ENCODE measurements around the gene SOD2. TPM values are rescaled to one million over a fixed set of nuclear protein-coding genes. Genes with fewer than 3 reads are reported as not detected.
A peak's percentile ranks its signal among the peaks of the same experiment; 100 is the strongest.
"Not testable (repeated sequence)": the region's sequence is repeated elsewhere in the genome, so short reads cannot be mapped to it uniquely, and the experiment has no call there.

The SOD2 gene
- total RNA-seq, 2 experiments from 2014 or later: 62.9 to 64.0 TPM

DNA sequence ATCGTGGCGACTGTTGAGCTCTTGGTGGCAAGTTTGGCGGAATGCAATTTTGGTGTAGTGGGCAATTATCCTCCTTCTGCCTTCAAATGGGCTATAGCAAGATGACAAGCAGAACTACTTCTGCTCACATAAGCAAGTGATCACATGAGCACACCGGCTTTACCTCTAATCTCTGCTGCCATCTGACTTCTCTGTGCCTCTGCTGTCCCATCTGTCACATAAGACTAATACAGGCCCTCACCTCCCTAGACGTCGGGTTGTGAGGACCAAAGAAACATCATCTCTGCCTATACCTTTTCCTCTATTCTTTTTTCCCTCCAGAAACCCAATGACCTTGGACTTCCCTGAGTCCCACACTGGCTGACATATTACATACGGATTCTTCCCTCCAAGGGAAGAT lies 20.9 kb upstream of the SOD2 start:
- no peak for DNase-seq
- Mint-ChIP-seq H3K36me3 (ENCODE audit: low read depth) (peaks cover 4% of the 10 kb centered on the region), H3K9me3 (no peaks in the 10 kb centered on the region), H3K27me3 (no peaks in the 10 kb centered on the region), H3K4me3 (no peak overlapping the region), H3K27ac (no peak overlapping the region), H3K4me1 (peaks cover 8% of the 10 kb centered on the region)
- ChIA-PET POLR2A (no interaction called here), CTCF (no interaction called here)

GRCh38 chr6:159712389-159712788 lies 19.3 kb upstream of the SOD2 start:
- H3K9me3 Mint-ChIP-seq; H3K27ac Mint-ChIP-seq; H3K36me3 Mint-ChIP-seq (ENCODE audit: low read depth); DNase-seq; H3K4me1 Mint-ChIP-seq; H3K27me3 Mint-ChIP-seq; POLR2A ChIA-PET; H3K4me3 Mint-ChIP-seq: not testable (repeated sequence)
- CTCF ChIA-PET: interaction anchor here (0.6 kb wide), 1 partner anchor 17 kb away, joined by 3 read pairs; no protein-coding TSS in a partner anchor

- ChIA-PET POLR2A (interaction anchor here (0.7 kb wide), 1 partner anchor 21 kb away, joined by 3 read pairs; no protein-coding TSS in a partner anchor), CTCF (interaction anchor here (1.2 kb wide), 1 partner anchor 10 kb away, joined by 3 read pairs; no protein-coding TSS in a partner anchor)
- H3K36me3 Mint-ChIP-seq (ENCODE audit: low read depth); H3K4me1 Mint-ChIP-seq; DNase-seq; H3K27me3 Mint-ChIP-seq; H3K9me3 Mint-ChIP-seq; H3K27ac Mint-ChIP-seq; H3K4me3 Mint-ChIP-seq: not testable (repeated sequence)
Measured at GRCh38 chr6:159710603-159711002, 17.6 kb upstream of the SOD2 start.

- ChIA-PET CTCF (interaction anchor here (0.7 to 2.2 kb wide), 5 partner anchors 10 to 558 kb away, joined by 3 to 12 read pairs (median 4); no protein-coding TSS in a partner anchor), POLR2A (no interaction called here)
- Mint-ChIP-seq H3K36me3 (ENCODE audit: low read depth) (peaks cover 15% of the 10 kb centered on the region), H3K27ac (no peak overlapping the region), H3K4me1 (peaks cover 9% of the 10 kb centered on the region), H3K9me3 (peaks cover 1% of the 10 kb centered on the region), H3K4me3 (no peak overlapping the region), H3K27me3 (no peaks in the 10 kb centered on the region)
- DNase-seq: no peak
Measured at GRCh38 chr6:159701413-159701999, 8.5 kb upstream of the SOD2 start.

DNA sequence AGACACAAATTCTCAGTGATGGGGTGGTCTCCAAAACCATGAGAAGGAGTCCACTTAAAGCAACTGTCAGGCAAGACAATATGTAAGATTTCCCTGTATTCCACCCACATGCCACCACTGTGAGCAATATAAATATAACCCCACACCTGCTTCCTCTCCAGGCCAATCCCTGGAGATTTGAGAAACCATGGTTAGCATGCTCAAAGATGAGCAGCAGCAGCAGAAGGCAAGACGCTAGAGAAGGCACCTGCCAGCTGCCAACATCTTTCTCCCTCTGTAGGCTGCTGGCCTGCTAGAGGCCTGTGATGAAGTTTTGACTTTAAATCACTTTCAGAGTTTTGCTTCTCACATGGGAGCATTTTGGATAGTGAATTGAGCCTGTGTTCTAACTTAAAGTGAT lies 7.9 kb upstream of the SOD2 start:
- no peak overlapping the region for H3K4me3 Mint-ChIP-seq
- peaks cover 11% of the 10 kb centered on the region for H3K4me1 Mint-ChIP-seq
- no peaks in the 10 kb centered on the region for H3K9me3 Mint-ChIP-seq
- H3K27me3 Mint-ChIP-seq: no peaks in the 10 kb centered on the region
- POLR2A ChIA-PET: no interaction called here
- no peak for DNase-seq
- no peak overlapping the region for H3K27ac Mint-ChIP-seq
- CTCF ChIA-PET: interaction anchor here (0.7 to 2.2 kb wide), 5 partner anchors 9 to 558 kb away, joined by 3 to 12 read pairs (median 4); no protein-coding TSS in a partner anchor
- H3K36me3 Mint-ChIP-seq (ENCODE audit: low read depth): peaks cover 15% of the 10 kb centered on the region

- H3K27me3 Mint-ChIP-seq: no peaks in the 10 kb centered on the region
- H3K4me1 Mint-ChIP-seq: peaks cover 42% of the 10 kb centered on the region
- H3K36me3 Mint-ChIP-seq (ENCODE audit: low read depth): peaks cover 14% of the 10 kb centered on the region
- H3K4me3 Mint-ChIP-seq: no peak overlapping the region
- peak overlapping the region; percentile 95 for H3K27ac Mint-ChIP-seq
- no peaks in the 10 kb centered on the region for H3K9me3 Mint-ChIP-seq
- DNase-seq: no peak
- ChIA-PET CTCF (interaction anchor here (0.6 to 1.8 kb wide), 4 partner anchors 14 to 358 kb away, joined by 3 to 5 read pairs (median 4); no protein-coding TSS in a partner anchor), POLR2A (no interaction called here)
Measured at GRCh38 chr6:159695984-159696383, 2.9 kb upstream of the SOD2 start.

GRCh38 chr6:159693894-159694545 lies 979 bp upstream of the SOD2 start:
- Mint-ChIP-seq H3K4me3 (peak overlapping the region; percentile 87), H3K36me3 (ENCODE audit: low read depth) (peaks cover 16% of the 10 kb centered on the region), H3K9me3 (no peaks in the 10 kb centered on the region), H3K27me3 (no peaks in the 10 kb centered on the region), H3K27ac (peak overlapping the region; percentile 95), H3K4me1 (peaks cover 50% of the 10 kb centered on the region)
- POLR2A ChIA-PET: interaction anchor here (1.3 kb wide), 1 partner anchor 96 kb away, joined by 3 read pairs; the partner anchor contains the start of gene TCP1
- CTCF ChIA-PET: interaction anchor here (1.0 to 3.9 kb wide), 3 partner anchors 10 to 95 kb away, joined by 3 to 27 read pairs (median 4); no protein-coding TSS in a partner anchor
- DNase-seq: peak; percentile 63

- Mint-ChIP-seq H3K27ac (peak overlapping the region; percentile 96), H3K27me3 (no peaks in the 10 kb centered on the region), H3K4me3 (peak overlapping the region; percentile 91), H3K36me3 (ENCODE audit: low read depth) (peaks cover 27% of the 10 kb centered on the region), H3K4me1 (peaks cover 62% of the 10 kb centered on the region), H3K9me3 (no peaks in the 10 kb centered on the region)
- ChIA-PET CTCF (interaction anchor here (1.0 to 3.9 kb wide), 5 partner anchors 11 to 238 kb away, joined by 3 to 27 read pairs (median 4); no protein-coding TSS in a partner anchor), POLR2A (interaction anchor here (0.6 to 1.3 kb wide), 2 partner anchors 97 to 889 kb away, joined by 3 to 4 read pairs; partner anchors contain the start of gene TCP1)
- peak; percentile 70 for DNase-seq
Measured at GRCh38 chr6:159692303-159693127, 526 bp downstream of the SOD2 start.

DNA sequence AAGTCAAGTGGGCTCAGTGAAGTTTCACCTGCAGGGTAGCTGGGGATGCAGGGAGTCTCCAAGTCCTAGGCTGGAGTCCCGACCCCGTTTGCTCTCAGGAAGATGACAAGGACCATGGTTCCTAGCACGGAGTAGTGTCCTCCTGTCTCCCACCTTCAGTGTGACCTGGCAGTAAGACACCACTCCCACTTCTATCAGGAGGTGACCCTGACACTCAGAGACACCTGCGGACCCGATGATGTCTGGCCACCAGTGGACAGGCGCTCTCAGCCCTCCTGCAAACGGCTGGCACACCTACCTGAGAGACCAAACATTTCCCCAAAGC lies 1.1 kb downstream of the SOD2 start:
- no peaks in the 10 kb centered on the region for H3K9me3 Mint-ChIP-seq
- peak overlapping the region; percentile 91 for H3K4me3 Mint-ChIP-seq
- CTCF ChIA-PET: interaction anchor here (0.6 to 3.9 kb wide), 6 partner anchors 10 to 288 kb away, joined by 3 to 27 read pairs (median 4); no protein-coding TSS in a partner anchor
- peaks cover 62% of the 10 kb centered on the region for H3K4me1 Mint-ChIP-seq
- no peak for DNase-seq
- POLR2A ChIA-PET: interaction anchor here (0.6 kb wide), 1 partner anchor 888 kb away, joined by 4 read pairs; no protein-coding TSS in a partner anchor
- peak overlapping the region; percentile 96 for H3K27ac Mint-ChIP-seq
- no peaks in the 10 kb centered on the region for H3K27me3 Mint-ChIP-seq
- peaks cover 30% of the 10 kb centered on the region for H3K36me3 Mint-ChIP-seq (ENCODE audit: low read depth)

- Mint-ChIP-seq H3K9me3 (no peaks in the 10 kb centered on the region), H3K27me3 (no peaks in the 10 kb centered on the region), H3K4me3 (peak overlapping the region; percentile 91), H3K4me1 (peaks cover 61% of the 10 kb centered on the region), H3K27ac (peak overlapping the region; percentile 96), H3K36me3 (ENCODE audit: low read depth) (peaks cover 34% of the 10 kb centered on the region)
- ChIA-PET POLR2A (no interaction called here), CTCF (interaction anchor here (0.6 to 3.9 kb wide), 7 partner anchors 10 to 289 kb away, joined by 3 to 27 read pairs (median 3); partner anchors contain the start of gene TCP1)
- DNase-seq: peak; percentile 60
Measured at GRCh38 chr6:159691133-159691962, 1.7 kb downstream of the SOD2 start.

GRCh38 chr6:159690135-159690534 lies 2.9 kb downstream of the SOD2 start:
- DNase-seq, H3K27me3 Mint-ChIP-seq, H3K9me3 Mint-ChIP-seq, H3K27ac Mint-ChIP-seq, H3K4me3 Mint-ChIP-seq, POLR2A ChIA-PET: not testable (repeated sequence)
- Mint-ChIP-seq H3K4me1 (peaks cover 57% of the 10 kb centered on the region), H3K36me3 (ENCODE audit: low read depth) (peaks cover 43% of the 10 kb centered on the region)
- CTCF ChIA-PET: interaction anchor here (0.6 to 3.9 kb wide), 3 partner anchors 9 to 272 kb away, joined by 3 to 27 read pairs (median 12); no protein-coding TSS in a partner anchor

- H3K4me1 Mint-ChIP-seq: peaks cover 47% of the 10 kb centered on the region
- CTCF ChIA-PET: interaction anchor here (2.9 kb wide), 1 partner anchor 12 kb away, joined by 12 read pairs; no protein-coding TSS in a partner anchor
- DNase-seq: no peak
- no peaks in the 10 kb centered on the region for H3K9me3 Mint-ChIP-seq
- no peak overlapping the region for H3K4me3 Mint-ChIP-seq
- H3K27me3 Mint-ChIP-seq: no peaks in the 10 kb centered on the region
- H3K27ac Mint-ChIP-seq: no peak overlapping the region
- H3K36me3 Mint-ChIP-seq (ENCODE audit: low read depth): peaks cover 44% of the 10 kb centered on the region
- POLR2A ChIA-PET: no interaction called here
Measured at GRCh38 chr6:159689001-159689400, 4.0 kb downstream of the SOD2 start.
